Measurements from ENCODE around the gene DUSP14.

GRCh38 chr17:37480427-37480826 is 9.3 kb upstream of the DUSP14 start:
- TF ChIP-seq SIX5 (IDR thresholded peaks at IDR 0.05; ENCODE audit: borderline replicate concordance in 1 of 2, insufficient read depth in 1 of 2, low read depth in 1 of 2, low read length in 2 of 2) (no peak), ZFP30 (CRISPR knock-in tag; IDR thresholded peaks at IDR 0.05; ENCODE audit: borderline replicate concordance) (no peak), GMEB1 (CRISPR knock-in tag; IDR thresholded peaks at IDR 0.05) (no peak), CTCF (IDR thresholded peaks at IDR 0.05 in 2 of 3, conservative IDR thresholded peaks at IDR 0.05 in 1 of 3; ENCODE audit: insufficient read depth in 2 of 3, low read depth in 1 of 3, low read length in 3 of 3) (no peak), EZH2 (IDR thresholded peaks at IDR 0.05; ENCODE audit: borderline replicate concordance, low read depth, low read length) (no peak), POLR2A (conservative IDR thresholded peaks at IDR 0.05) (no peak), SLC30A9 (CRISPR knock-in tag; IDR thresholded peaks at IDR 0.05) (no peak)
